ENCODE data around the gene NPHP4. TPM values are rescaled to one million over a fixed set of nuclear protein-coding genes. Genes with fewer than 3 reads are reported as not detected.
A peak's percentile ranks its signal among the peaks of the same experiment; 100 is the strongest.

Gene NPHP4
- total RNA-seq, 1 donor, result 8.0 TPM

- Histone ChIP-seq H3K9me3 (ENCODE audit: low read depth, low read length) (no peaks in the 10 kb centered on the region), H4K20me1 (ENCODE audit: insufficient read depth, low read length) (no peaks in the 10 kb centered on the region), H3K27ac (ENCODE audit: low read depth, low read length) (no peak overlapping the region), H2AFZ (ENCODE audit: low read length) (no peak overlapping the region), H3K36me3 (ENCODE audit: insufficient read depth, low read length) (peaks cover 4% of the 10 kb centered on the region), H3K4me1 (ENCODE audit: insufficient read depth, low read length) (peaks cover 6% of the 10 kb centered on the region), H3K4me2 (ENCODE audit: insufficient read depth, low read length) (no peak overlapping the region), H3K79me2 (ENCODE audit: insufficient read depth, low read length) (no peaks in the 10 kb centered on the region), H3K4me3 (ENCODE audit: insufficient read depth, low read length) (no peak overlapping the region), H3K27me3 (ENCODE audit: insufficient read depth, low read length) (no peaks in the 10 kb centered on the region)
- DNase-seq (ENCODE audit: insufficient read length, low spot score, missing footprints), result peak; percentile 48
- TF ChIP-seq CTCF (IDR thresholded peaks at IDR 0.05; ENCODE audit: extremely low read depth, low read depth, low read length), result no peak
Measured at GRCh38 chr1:5891137-5891536, 101.1 kb downstream of the NPHP4 start.

- Histone ChIP-seq H3K4me1 (ENCODE audit: insufficient read depth, low read length) (peaks cover 6% of the 10 kb centered on the region), H3K36me3 (ENCODE audit: insufficient read depth, low read length) (peaks cover 4% of the 10 kb centered on the region)
- no peak for TF ChIP-seq CTCF (IDR thresholded peaks at IDR 0.05; ENCODE audit: extremely low read depth, low read depth, low read length)
Measured at GRCh38 chr1:5890346-5891106, 101.7 kb downstream of the NPHP4 start.

GRCh38 chr1:5889901-5890300, 102.3 kb downstream of the NPHP4 start:
- Histone ChIP-seq H3K79me2 (ENCODE audit: insufficient read depth, low read length) (no peaks in the 10 kb centered on the region), H2AFZ (ENCODE audit: low read length) (no peak overlapping the region), H3K36me3 (ENCODE audit: insufficient read depth, low read length) (peaks cover 4% of the 10 kb centered on the region), H3K27me3 (ENCODE audit: insufficient read depth, low read length) (no peaks in the 10 kb centered on the region), H3K4me3 (ENCODE audit: insufficient read depth, low read length) (no peak overlapping the region), H3K4me2 (ENCODE audit: insufficient read depth, low read length) (no peak overlapping the region), H4K20me1 (ENCODE audit: insufficient read depth, low read length) (no peaks in the 10 kb centered on the region), H3K27ac (ENCODE audit: low read depth, low read length) (no peak overlapping the region), H3K9me3 (ENCODE audit: low read depth, low read length) (no peaks in the 10 kb centered on the region), H3K4me1 (ENCODE audit: insufficient read depth, low read length) (peaks cover 6% of the 10 kb centered on the region)
- no peak for TF ChIP-seq CTCF (IDR thresholded peaks at IDR 0.05; ENCODE audit: extremely low read depth, low read depth, low read length)
- peak; percentile 53 for DNase-seq (ENCODE audit: insufficient read length, low spot score, missing footprints)

More at GRCh38 chr1:5890346-5891106, 101.7 kb downstream of the NPHP4 start:
- Histone ChIP-seq H3K9me3 (ENCODE audit: low read depth, low read length) (no peaks in the 10 kb centered on the region), H2AFZ (ENCODE audit: low read length) (no peak overlapping the region), H4K20me1 (ENCODE audit: insufficient read depth, low read length) (no peaks in the 10 kb centered on the region), H3K27me3 (ENCODE audit: insufficient read depth, low read length) (no peaks in the 10 kb centered on the region), H3K4me2 (ENCODE audit: insufficient read depth, low read length) (no peak overlapping the region), H3K4me3 (ENCODE audit: insufficient read depth, low read length) (no peak overlapping the region), H3K27ac (ENCODE audit: low read depth, low read length) (no peak overlapping the region), H3K79me2 (ENCODE audit: insufficient read depth, low read length) (no peaks in the 10 kb centered on the region)
- peak; percentile 51 for DNase-seq (ENCODE audit: insufficient read length, low spot score, missing footprints)

GRCh38 chr1:5889462-5889861, 102.8 kb downstream of the NPHP4 start:
- peak; percentile 31 for DNase-seq (ENCODE audit: insufficient read length, low spot score, missing footprints)
- H3K36me3 ChIP-seq (ENCODE audit: insufficient read depth, low read length), result peaks cover 4% of the 10 kb centered on the region
- H3K79me2 ChIP-seq (ENCODE audit: insufficient read depth, low read length), result no peaks in the 10 kb centered on the region
- H4K20me1 ChIP-seq (ENCODE audit: insufficient read depth, low read length), result no peaks in the 10 kb centered on the region
- peaks cover 6% of the 10 kb centered on the region for H3K4me1 ChIP-seq (ENCODE audit: insufficient read depth, low read length)
- no peak overlapping the region for H3K4me2 ChIP-seq (ENCODE audit: insufficient read depth, low read length)
- no peaks in the 10 kb centered on the region for H3K9me3 ChIP-seq (ENCODE audit: low read depth, low read length)
- no peak for TF ChIP-seq CTCF (IDR thresholded peaks at IDR 0.05; ENCODE audit: extremely low read depth, low read depth, low read length)
- no peak overlapping the region for H2AFZ ChIP-seq (ENCODE audit: low read length)
- no peaks in the 10 kb centered on the region for H3K27me3 ChIP-seq (ENCODE audit: insufficient read depth, low read length)
- no peak overlapping the region for H3K4me3 ChIP-seq (ENCODE audit: insufficient read depth, low read length)
- H3K27ac ChIP-seq (ENCODE audit: low read depth, low read length), result no peak overlapping the region
